Endothelial cell of umbilical vein (primary cell): ENCODE measurements around the gene DPYD. TPM values are rescaled to one million over a fixed set of nuclear protein-coding genes. Genes with fewer than 3 reads are reported as not detected.

Experiments
- BruUV-seq: library from RNA; stranded (reverse); fragments of 400-500 nt; replicated peaks from 2 replicates; lab custom pipeline; 2021; lab: Mats Ljungman, UMichigan
- CTCF ChIA-PET: fragments of 300-600, 350-600 bp; sonication (Branson Sonifier 250); formaldehyde crosslinking; loops from one replicate; lab custom pipeline; 2021; ENCODE audit warnings: antibody characterized with exemption, inconsistent platforms; lab: Charles Lee
- POLR2A ChIA-PET: fragments of 300-600, 350-600 bp; sonication (Branson Sonifier 250); formaldehyde crosslinking; loops from one replicate; lab custom pipeline; 2021; ENCODE audit warnings: antibody characterized with exemption, inconsistent platforms; lab: Charles Lee
- DNase-seq: peaks from one replicate; pipeline ENCODE4 v3.0.0-alpha.2; 2011; ENCODE audit warnings: low read depth, low spot score
- FAIRE-seq: peaks from 2 replicates; lab custom pipeline; 2011; peaks lifted over from hg19 to GRCh38; lab: Jason Lieb, UNC
- H2AFZ ChIP-seq: 2 replicates; pipeline ENCODE4 v1.6.0; 2012; ENCODE audit warnings: low read depth, low read length, control low read depth, inconsistent platforms
- H3K27ac ChIP-seq: 2 replicates; pipeline ENCODE4 v1.5.1; 2011; ENCODE audit warnings: low read depth, mild to moderate bottlenecking, control low read depth, low read length, moderate library complexity; ENCODE audit not compliant: insufficient read depth
- H3K27me3 ChIP-seq, 2 experiments: 2 replicates each; pipeline versions ENCODE4 v1.6.0 to v1.6.1; 2011; ENCODE audit warnings: low read length in 2 of 2, mixed read lengths in 1 of 2; ENCODE audit not compliant: control insufficient read depth in 2 of 2, insufficient read depth in 2 of 2
- H3K36me3 ChIP-seq, 2 experiments: 2 replicates in 1 of 2; 3 replicates in 1 of 2; pipeline ENCODE4 v1.5.1; 2011; ENCODE audit warnings: low read length in 2 of 2, mild to moderate bottlenecking in 1 of 2, moderate library complexity in 1 of 2; ENCODE audit not compliant: control insufficient read depth in 2 of 2, insufficient read depth in 2 of 2; ENCODE audit errors: extremely low read depth in 1 of 2
- H3K4me1 ChIP-seq: 3 replicates; pipeline ENCODE4 v1.5.1; 2011; ENCODE audit warnings: mild to moderate bottlenecking, low read length; ENCODE audit not compliant: control insufficient read depth, insufficient read depth; ENCODE audit errors: extremely low read depth
- H3K4me2 ChIP-seq: 2 replicates; pipeline ENCODE4 v1.6.1; 2011; ENCODE audit warnings: low read length, control low read depth, mixed read lengths; ENCODE audit not compliant: insufficient read depth
- H3K4me3 ChIP-seq, 3 experiments: fragments of 200-600 bp in 1 of 3; sonication (generic), shearing (Covaris generic) in 1 of 3; replicated peaks in 1 of 3; 2 replicates each; pipeline ENCODE4 v1.5.1; 2011 to 2016; ENCODE audit warnings: control low read depth in 3 of 3, low read length in 3 of 3, mild to moderate bottlenecking in 2 of 3, inconsistent platforms in 1 of 3, low read depth in 1 of 3, moderate library complexity in 1 of 3; ENCODE audit not compliant: insufficient read depth in 1 of 3
- H3K79me2 ChIP-seq: 2 replicates; pipeline ENCODE4 v1.6.0; 2012; ENCODE audit warnings: low read length, inconsistent platforms; ENCODE audit not compliant: control insufficient read depth, insufficient read depth
- H3K9ac ChIP-seq: replicated peaks from 2 replicates; pipeline ENCODE3; 2011; ENCODE audit warnings: low read length, control low read depth; ENCODE audit not compliant: insufficient read depth; ENCODE audit errors: extremely low read depth
- H3K9me1 ChIP-seq: replicated peaks from 3 replicates; pipeline ENCODE4 v1.6.0; 2011; ENCODE audit warnings: mild to moderate bottlenecking, low read length; ENCODE audit not compliant: control insufficient read depth, insufficient read depth; ENCODE audit errors: extremely low read depth
- H3K9me3 ChIP-seq: replicated peaks from 2 replicates; pipeline ENCODE4 v1.5.1; 2012; ENCODE audit warnings: low read length, inconsistent platforms; ENCODE audit not compliant: control insufficient read depth, insufficient read depth
- H4K20me1 ChIP-seq: replicated peaks from 2 replicates; pipeline ENCODE3; 2011; ENCODE audit warnings: mild to moderate bottlenecking, low read length; ENCODE audit not compliant: control insufficient read depth, insufficient read depth; ENCODE audit errors: extremely low read depth
- FOS ChIP-seq: IDR thresholded peaks from 2 replicates; pipeline ENCODE4 v1.6.1; 2011; ENCODE audit warnings: mild to moderate bottlenecking, low read length, moderate library complexity, borderline replicate concordance; ENCODE audit not compliant: insufficient read depth
- GATA2 ChIP-seq: IDR thresholded peaks from 2 replicates; pipeline ENCODE4 v1.7.0; 2011; ENCODE audit warnings: low read depth, mild to moderate bottlenecking, moderate library complexity, mixed read lengths, low read length; ENCODE audit not compliant: insufficient read length, insufficient read depth
- JUN ChIP-seq: IDR thresholded peaks from 2 replicates; pipeline ENCODE4 v1.6.1; 2011; ENCODE audit warnings: borderline replicate concordance, low read depth; ENCODE audit not compliant: insufficient read length, insufficient read depth
- dilution Hi-C: fragments of 300-500 bp; cut with MboI; formaldehyde crosslinking; loops from one replicate; pipeline ENCODE4 v1.15.0; 2019; ENCODE audit warnings: low sequenced_read_pairs; ENCODE audit not compliant: extremely low pct_ligation_motif_present
- intact Hi-C: fragments of 100-400 bp; cut with micrococcal nuclease; formaldehyde crosslinking; loops from one replicate; pipeline ENCODE4 v1.10.0; 2022
- polyA plus RNA-seq, 4 experiments: library from polyadenylated mRNA; depleted of rRNA in 3 of 4; stranded (reverse) in 3 of 4; unstranded in 1 of 4; fragments of >200 nt; gene quantifications; 2 replicates each; pipeline versions ENCODE4 v1.2.1 to v1.2.3, GENCODE V29; 2011 to 2012; ENCODE audit warnings: missing spikeins in 1 of 4
- total RNA-seq: library from RNA; stranded (reverse); gene quantifications from 2 replicates; pipeline ENCODE4 v1.2.3, GENCODE V29; 2021
- TF ChIP-seq, protein P1 (sequence below): IDR thresholded peaks from 2 replicates; pipeline ENCODE4 v1.6.1; 2011; ENCODE audit not compliant: insufficient read depth, insufficient read length

The DPYD gene
- total and polyA plus RNA-seq, 2 donors (not counting 3 experiments of a cell fraction or from before 2014, with no cell fraction given): 4.6 to 15.1 TPM

DNA sequence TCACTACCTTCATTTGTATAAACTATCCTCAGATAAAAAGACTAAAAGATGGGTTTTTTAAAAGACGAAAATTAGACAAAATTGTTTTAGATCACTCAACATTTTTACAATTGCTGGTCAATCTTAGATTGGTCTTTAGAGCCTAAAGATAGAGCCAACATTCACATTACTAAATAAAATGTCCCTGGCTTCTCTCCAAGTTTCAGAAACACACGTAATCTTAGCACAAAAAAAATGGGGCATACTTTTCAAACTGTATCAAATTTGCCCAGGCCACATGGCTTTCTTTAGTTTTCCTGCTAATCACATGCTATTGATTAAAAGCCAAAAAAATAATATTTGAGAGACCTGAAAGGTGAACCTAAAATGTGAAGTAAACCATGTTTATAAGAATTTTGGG, 288.1 kb downstream of the DPYD start:
- no peaks in the 10 kb centered on the region for H4K20me1 ChIP-seq
- H2AFZ ChIP-seq: no peak overlapping the region
- H3K36me3 ChIP-seq: no peaks in the 10 kb centered on the region
- H3K9me1 ChIP-seq: no peaks in the 10 kb centered on the region
- DNase-seq (peak; percentile 24), FAIRE-seq (no peak)
- no peak overlapping the region for H3K4me2 ChIP-seq
- ChIA-PET POLR2A (no interaction called here), CTCF (no interaction called here)
- no TSS peak for BruUV-seq
- no peak for TF ChIP-seq FOS
- TF ChIP-seq GATA2: no peak
- no peak overlapping the region for H3K9ac ChIP-seq
- H3K27ac ChIP-seq: no peak overlapping the region
- H3K79me2 ChIP-seq: no peaks in the 10 kb centered on the region
- H3K4me3 ChIP-seq: no peak overlapping the region
- peaks cover 22% of the 10 kb centered on the region for H3K4me1 ChIP-seq
- intact Hi-C loops: no loop called here
- dilution Hi-C loops: no loop called here
- no peaks in the 10 kb centered on the region for H3K27me3 ChIP-seq
- H3K9me3 ChIP-seq: no peaks in the 10 kb centered on the region

DNA sequence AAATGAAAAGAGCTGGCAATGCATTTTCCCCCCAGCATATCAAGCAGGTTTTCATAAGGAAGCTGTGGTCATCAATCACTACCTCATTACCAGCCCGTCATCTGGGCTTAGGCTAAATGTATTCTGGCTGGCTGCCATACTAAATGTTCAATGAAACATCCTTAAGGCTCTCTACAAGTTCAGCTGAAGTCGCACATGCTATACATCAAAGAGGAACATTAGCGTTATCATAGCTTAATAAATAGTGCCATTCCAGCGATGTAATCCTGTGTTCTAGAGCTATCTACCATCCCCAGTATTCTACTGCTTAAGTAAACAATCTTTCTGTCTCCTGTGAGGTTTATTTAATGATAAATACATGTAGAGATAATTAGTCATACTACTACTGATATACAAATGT, 288.8 kb downstream of the DPYD start:
- TF ChIP-seq, protein P1, sequence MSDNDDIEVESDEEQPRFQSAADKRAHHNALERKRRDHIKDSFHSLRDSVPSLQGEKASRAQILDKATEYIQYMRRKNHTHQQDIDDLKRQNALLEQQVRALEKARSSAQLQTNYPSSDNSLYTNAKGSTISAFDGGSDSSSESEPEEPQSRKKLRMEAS: no peak
- peak; percentile 47 for TF ChIP-seq GATA2
- TF ChIP-seq JUN: no peak
- Histone ChIP-seq H3K36me3 (no peaks in the 10 kb centered on the region), H3K4me2 (peak overlapping the region; percentile 18), H3K4me1 (peaks cover 22% of the 10 kb centered on the region), H3K9ac (no peak overlapping the region), H3K9me3 (no peaks in the 10 kb centered on the region), H3K79me2 (no peaks in the 10 kb centered on the region), H2AFZ (no peak overlapping the region), H3K9me1 (no peaks in the 10 kb centered on the region), H4K20me1 (no peaks in the 10 kb centered on the region), H3K27ac (no peak overlapping the region), H3K27me3 (no peaks in the 10 kb centered on the region), H3K4me3 (no peak overlapping the region)
- dilution Hi-C loops (no loop called here), intact Hi-C loops (no loop called here)
- no TSS peak for BruUV-seq
- peak; percentile 75 for FAIRE-seq
- ChIA-PET POLR2A (no interaction called here), CTCF (interaction anchor here (0.6 to 1.2 kb wide), 5 partner anchors 19 to 837 kb away, joined by 3 read pairs; no protein-coding TSS in a partner anchor)
- DNase-seq: peak; percentile 92
